ENCODE results near the gene CTNNA2.

Gene CTNNA2

GRCh38 chr2:80054346-80054675 is 541.5 kb downstream of the CTNNA2 start:
- TF ChIP-seq ISL1 (CRISPR knock-in tag; IDR thresholded peaks at IDR 0.05) (no peak), OSR1 (CRISPR knock-in tag; IDR thresholded peaks at IDR 0.05) (no peak), TOX (CRISPR knock-in tag; IDR thresholded peaks at IDR 0.05; ENCODE audit: borderline replicate concordance) (no peak), BACH2 (CRISPR knock-in tag; IDR thresholded peaks at IDR 0.05; ENCODE audit: borderline replicate concordance) (no peak), ZNF70 (CRISPR knock-in tag; IDR thresholded peaks at IDR 0.05) (no peak), ARNTL (CRISPR knock-in tag; IDR thresholded peaks at IDR 0.05; ENCODE audit: borderline replicate concordance, low read depth) (no peak), POU6F1 (CRISPR knock-in tag; IDR thresholded peaks at IDR 0.05; ENCODE audit: borderline replicate concordance, low read depth) (no peak), ZC3H10 (CRISPR knock-in tag; IDR thresholded peaks at IDR 0.05) (no peak), RARB (CRISPR knock-in tag; IDR thresholded peaks at IDR 0.05) (no peak), TCF4 (CRISPR knock-in tag; IDR thresholded peaks at IDR 0.05; ENCODE audit: borderline replicate concordance) (no peak), PPARA (CRISPR knock-in tag; IDR thresholded peaks at IDR 0.05; ENCODE audit: borderline replicate concordance) (no peak), GLIS3 (CRISPR knock-in tag; IDR thresholded peaks at IDR 0.05) (no peak), ZFP3 (CRISPR knock-in tag; IDR thresholded peaks at IDR 0.05) (no peak), SNAI2 (CRISPR knock-in tag; IDR thresholded peaks at IDR 0.05) (no peak), ZFP30 (CRISPR knock-in tag; IDR thresholded peaks at IDR 0.05) (no peak), ESRRG (CRISPR knock-in tag; IDR thresholded peaks at IDR 0.05) (no peak)
- TF ChIP-seq, protein P1, sequence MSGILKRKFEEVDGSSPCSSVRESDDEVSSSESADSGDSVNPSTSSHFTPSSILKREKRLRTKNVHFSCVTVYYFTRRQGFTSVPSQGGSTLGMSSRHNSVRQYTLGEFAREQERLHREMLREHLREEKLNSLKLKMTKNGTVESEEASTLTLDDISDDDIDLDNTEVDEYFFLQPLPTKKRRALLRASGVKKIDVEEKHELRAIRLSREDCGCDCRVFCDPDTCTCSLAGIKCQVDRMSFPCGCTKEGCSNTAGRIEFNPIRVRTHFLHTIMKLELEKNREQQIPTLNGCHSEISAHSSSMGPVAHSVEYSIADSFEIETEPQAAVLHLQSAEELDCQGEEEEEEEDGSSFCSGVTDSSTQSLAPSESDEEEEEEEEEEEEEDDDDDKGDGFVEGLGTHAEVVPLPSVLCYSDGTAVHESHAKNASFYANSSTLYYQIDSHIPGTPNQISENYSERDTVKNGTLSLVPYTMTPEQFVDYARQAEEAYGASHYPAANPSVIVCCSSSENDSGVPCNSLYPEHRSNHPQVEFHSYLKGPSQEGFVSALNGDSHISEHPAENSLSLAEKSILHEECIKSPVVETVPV (CRISPR knock-in tag; IDR thresholded peaks at IDR 0.05): no peak
- TF ChIP-seq, protein P2, sequence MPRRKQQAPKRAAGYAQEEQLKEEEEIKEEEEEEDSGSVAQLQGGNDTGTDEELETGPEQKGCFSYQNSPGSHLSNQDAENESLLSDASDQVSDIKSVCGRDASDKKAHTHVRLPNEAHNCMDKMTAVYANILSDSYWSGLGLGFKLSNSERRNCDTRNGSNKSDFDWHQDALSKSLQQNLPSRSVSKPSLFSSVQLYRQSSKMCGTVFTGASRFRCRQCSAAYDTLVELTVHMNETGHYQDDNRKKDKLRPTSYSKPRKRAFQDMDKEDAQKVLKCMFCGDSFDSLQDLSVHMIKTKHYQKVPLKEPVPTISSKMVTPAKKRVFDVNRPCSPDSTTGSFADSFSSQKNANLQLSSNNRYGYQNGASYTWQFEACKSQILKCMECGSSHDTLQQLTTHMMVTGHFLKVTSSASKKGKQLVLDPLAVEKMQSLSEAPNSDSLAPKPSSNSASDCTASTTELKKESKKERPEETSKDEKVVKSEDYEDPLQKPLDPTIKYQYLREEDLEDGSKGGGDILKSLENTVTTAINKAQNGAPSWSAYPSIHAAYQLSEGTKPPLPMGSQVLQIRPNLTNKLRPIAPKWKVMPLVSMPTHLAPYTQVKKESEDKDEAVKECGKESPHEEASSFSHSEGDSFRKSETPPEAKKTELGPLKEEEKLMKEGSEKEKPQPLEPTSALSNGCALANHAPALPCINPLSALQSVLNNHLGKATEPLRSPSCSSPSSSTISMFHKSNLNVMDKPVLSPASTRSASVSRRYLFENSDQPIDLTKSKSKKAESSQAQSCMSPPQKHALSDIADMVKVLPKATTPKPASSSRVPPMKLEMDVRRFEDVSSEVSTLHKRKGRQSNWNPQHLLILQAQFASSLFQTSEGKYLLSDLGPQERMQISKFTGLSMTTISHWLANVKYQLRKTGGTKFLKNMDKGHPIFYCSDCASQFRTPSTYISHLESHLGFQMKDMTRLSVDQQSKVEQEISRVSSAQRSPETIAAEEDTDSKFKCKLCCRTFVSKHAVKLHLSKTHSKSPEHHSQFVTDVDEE (CRISPR knock-in tag; IDR thresholded peaks at IDR 0.05): no peak
- TF ChIP-seq, protein P3, sequence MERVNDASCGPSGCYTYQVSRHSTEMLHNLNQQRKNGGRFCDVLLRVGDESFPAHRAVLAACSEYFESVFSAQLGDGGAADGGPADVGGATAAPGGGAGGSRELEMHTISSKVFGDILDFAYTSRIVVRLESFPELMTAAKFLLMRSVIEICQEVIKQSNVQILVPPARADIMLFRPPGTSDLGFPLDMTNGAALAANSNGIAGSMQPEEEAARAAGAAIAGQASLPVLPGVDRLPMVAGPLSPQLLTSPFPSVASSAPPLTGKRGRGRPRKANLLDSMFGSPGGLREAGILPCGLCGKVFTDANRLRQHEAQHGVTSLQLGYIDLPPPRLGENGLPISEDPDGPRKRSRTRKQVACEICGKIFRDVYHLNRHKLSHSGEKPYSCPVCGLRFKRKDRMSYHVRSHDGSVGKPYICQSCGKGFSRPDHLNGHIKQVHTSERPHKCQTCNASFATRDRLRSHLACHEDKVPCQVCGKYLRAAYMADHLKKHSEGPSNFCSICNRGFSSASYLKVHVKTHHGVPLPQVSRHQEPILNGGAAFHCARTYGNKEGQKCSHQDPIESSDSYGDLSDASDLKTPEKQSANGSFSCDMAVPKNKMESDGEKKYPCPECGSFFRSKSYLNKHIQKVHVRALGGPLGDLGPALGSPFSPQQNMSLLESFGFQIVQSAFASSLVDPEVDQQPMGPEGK (CRISPR knock-in tag; IDR thresholded peaks at IDR 0.05; ENCODE audit: borderline replicate concordance): no peak
- no peak for ATAC-seq

DNA sequence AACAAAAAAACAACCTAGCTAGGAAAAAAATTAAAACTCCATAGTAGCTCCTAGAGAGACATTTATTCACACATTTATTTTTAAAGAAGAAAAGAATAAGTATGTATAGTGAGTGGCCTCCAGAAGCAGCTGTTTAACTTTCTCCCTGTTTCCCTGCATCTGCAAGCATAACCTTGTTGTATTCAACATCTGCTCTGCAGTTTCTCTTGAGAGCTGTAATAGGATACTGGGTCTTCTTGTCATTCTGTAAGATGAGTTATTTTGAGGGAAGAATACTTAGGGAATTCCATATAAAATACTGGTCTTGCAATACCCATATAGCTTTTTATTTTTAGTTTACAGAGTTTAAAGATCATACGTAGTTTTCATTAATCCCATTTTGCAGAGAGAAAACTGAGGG is 545.1 kb downstream of the CTNNA2 start:
- ATAC-seq: no peak
- TF ChIP-seq TOX (CRISPR knock-in tag; IDR thresholded peaks at IDR 0.05; ENCODE audit: borderline replicate concordance): no peak
- no peak for TF ChIP-seq SNAI2 (CRISPR knock-in tag; IDR thresholded peaks at IDR 0.05)
- no peak for TF ChIP-seq ZNF70 (CRISPR knock-in tag; IDR thresholded peaks at IDR 0.05)
- TF ChIP-seq PPARA (CRISPR knock-in tag; IDR thresholded peaks at IDR 0.05; ENCODE audit: borderline replicate concordance): no peak
- TF ChIP-seq ESRRG (CRISPR knock-in tag; IDR thresholded peaks at IDR 0.05): no peak
- TF ChIP-seq, protein P3 (CRISPR knock-in tag; IDR thresholded peaks at IDR 0.05; ENCODE audit: borderline replicate concordance): no peak
- TF ChIP-seq OSR1 (CRISPR knock-in tag; IDR thresholded peaks at IDR 0.05): no peak
- no peak for TF ChIP-seq CSDC2 (CRISPR knock-in tag; IDR thresholded peaks at IDR 0.05)
- TF ChIP-seq ZC3H10 (CRISPR knock-in tag; IDR thresholded peaks at IDR 0.05): no peak
- no peak for TF ChIP-seq ISL1 (CRISPR knock-in tag; IDR thresholded peaks at IDR 0.05)
- no peak for TF ChIP-seq ZFP3 (CRISPR knock-in tag; IDR thresholded peaks at IDR 0.05)
- no peak for TF ChIP-seq ZNF8 (CRISPR knock-in tag; IDR thresholded peaks at IDR 0.05)
- TF ChIP-seq RARB (CRISPR knock-in tag; IDR thresholded peaks at IDR 0.05): no peak
- no peak for TF ChIP-seq TCF4 (CRISPR knock-in tag; IDR thresholded peaks at IDR 0.05; ENCODE audit: borderline replicate concordance)
- TF ChIP-seq, protein P4, sequence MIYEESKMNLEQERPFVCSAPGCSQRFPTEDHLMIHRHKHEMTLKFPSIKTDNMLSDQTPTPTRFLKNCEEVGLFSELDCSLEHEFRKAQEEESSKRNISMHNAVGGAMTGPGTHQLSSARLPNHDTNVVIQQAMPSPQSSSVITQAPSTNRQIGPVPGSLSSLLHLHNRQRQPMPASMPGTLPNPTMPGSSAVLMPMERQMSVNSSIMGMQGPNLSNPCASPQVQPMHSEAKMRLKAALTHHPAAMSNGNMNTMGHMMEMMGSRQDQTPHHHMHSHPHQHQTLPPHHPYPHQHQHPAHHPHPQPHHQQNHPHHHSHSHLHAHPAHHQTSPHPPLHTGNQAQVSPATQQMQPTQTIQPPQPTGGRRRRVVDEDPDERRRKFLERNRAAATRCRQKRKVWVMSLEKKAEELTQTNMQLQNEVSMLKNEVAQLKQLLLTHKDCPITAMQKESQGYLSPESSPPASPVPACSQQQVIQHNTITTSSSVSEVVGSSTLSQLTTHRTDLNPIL (CRISPR knock-in tag; IDR thresholded peaks at IDR 0.05; ENCODE audit: low read depth): no peak
- TF ChIP-seq BACH2 (CRISPR knock-in tag; IDR thresholded peaks at IDR 0.05; ENCODE audit: borderline replicate concordance): no peak
- TF ChIP-seq ZFP30 (CRISPR knock-in tag; IDR thresholded peaks at IDR 0.05): no peak
